COLO668 (cell line): ENCODE data around the gene PNLDC1.
"Not testable (repeated sequence)": the region's sequence is repeated elsewhere in the genome, so short reads cannot be mapped to it uniquely, and the experiment has no call there.

ENCODE experiments used
- DNase-seq: peaks from one replicate; lab custom pipeline; 2025; ENCODE audit not compliant: unreplicated experiment; lab: John Stamatoyannopoulos, UW

Gene PNLDC1

GRCh38 chr6:159844737-159845645 lies 44.9 kb downstream of the PNLDC1 start:
- DNase-seq, result peak; percentile 73

DNA sequence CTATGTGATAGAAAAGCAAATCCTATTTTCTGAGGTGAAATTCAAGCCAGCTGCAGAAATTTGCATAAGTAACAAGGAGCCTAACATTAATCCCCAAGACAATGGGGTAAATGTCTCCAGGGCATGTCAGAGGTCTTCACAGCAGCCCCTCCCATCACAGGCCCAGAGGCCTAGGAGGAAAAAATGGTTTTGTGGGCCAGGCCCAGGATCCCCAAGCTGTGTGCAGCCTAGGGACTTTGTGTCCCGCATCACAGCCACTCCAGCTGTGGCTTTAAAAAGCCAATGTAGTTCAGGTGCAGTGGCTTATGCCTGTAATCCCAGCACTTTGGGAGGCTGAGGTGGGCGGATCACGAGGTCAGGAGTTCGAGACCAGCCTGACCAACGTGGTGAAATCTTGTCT lies 48.5 kb downstream of the PNLDC1 start:
- not testable (repeated sequence) for DNase-seq

DNA sequence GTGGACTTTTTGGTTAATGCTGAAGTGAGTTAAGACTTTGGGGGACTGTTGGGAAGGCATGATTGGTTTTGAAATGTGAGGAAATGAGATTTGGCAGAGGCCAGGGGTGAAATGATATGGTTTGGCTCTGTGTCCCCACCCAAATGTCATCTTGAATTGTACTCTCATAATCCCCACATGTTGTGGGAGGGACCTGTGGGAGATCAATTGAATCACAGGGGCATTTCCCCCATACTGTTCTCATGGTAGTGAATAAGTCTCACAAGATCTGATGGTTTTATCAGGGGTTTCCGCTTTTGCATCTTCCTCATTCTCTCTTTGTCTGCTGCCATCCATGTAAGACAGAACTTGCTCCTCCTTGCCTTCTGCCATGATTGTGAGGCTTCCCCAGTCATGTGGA lies 49.8 kb downstream of the PNLDC1 start:
- not testable (repeated sequence) for DNase-seq

GRCh38 chr6:159852877-159853276 lies 52.8 kb downstream of the PNLDC1 start:
- DNase-seq, result no peak

- DNase-seq, result no peak
Measured at GRCh38 chr6:159853754-159854153, 53.7 kb downstream of the PNLDC1 start.

- no peak for DNase-seq
Measured at GRCh38 chr6:159854959-159855358, 54.9 kb downstream of the PNLDC1 start.

DNA sequence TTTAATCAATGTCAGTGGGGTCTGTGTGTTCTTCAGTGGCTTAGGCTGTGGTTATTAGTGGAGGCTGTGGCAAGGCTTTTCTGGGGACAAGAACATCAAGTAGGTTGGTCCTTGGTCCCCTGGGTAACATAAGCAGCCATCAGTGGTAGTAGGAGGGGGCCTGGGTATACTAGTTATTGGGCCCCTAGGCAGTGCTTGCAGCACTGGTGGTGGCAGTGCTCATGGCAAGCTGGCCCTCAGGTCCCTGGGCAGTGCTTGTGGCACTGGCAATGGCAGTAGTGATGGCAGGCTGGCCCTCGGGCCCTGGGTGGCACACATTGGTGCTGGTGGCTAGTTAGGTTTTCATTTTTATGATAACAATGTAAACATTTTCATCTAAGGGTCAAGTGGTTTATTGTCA lies 58.2 kb downstream of the PNLDC1 start:
- no peak for DNase-seq

DNA sequence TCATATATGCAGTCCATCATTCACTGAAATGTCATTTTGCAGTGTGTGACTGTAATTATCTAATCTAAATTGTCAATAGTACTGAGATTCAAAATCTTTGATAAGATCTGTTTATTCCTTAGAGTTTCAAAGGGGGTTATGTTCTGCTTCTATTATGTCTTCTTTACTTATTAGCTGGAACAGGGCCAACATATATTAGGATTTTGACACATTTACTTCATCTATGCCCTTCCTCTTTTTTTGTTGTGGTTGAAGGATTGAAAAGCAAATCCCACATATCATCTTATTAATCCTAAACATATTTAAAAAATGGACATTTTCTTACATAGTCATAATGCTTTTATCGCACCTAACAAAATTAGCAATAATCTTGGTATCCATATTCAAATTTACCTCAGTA lies 60.4 kb downstream of the PNLDC1 start:
- DNase-seq, result no peak

DNA sequence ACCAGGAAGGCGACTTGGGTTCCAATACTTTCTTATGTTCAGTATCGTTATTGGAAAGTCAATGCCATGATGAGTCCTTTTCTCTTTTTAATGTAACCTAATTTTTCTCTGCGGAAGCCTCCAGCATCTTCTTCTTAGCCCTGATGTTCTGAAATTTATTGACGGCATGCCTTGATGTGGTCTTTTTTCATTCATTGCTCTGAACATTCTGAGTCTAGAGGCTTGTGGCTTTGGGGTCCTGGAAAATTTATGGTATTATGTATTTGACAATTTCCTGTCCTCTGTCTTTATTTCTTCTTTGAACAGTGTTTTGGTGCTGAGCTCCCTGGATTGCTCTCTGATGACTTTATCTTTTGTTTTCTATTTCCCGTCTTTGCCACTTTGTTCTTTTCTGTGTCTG lies 62.0 kb downstream of the PNLDC1 start:
- DNase-seq, result no peak

DNA sequence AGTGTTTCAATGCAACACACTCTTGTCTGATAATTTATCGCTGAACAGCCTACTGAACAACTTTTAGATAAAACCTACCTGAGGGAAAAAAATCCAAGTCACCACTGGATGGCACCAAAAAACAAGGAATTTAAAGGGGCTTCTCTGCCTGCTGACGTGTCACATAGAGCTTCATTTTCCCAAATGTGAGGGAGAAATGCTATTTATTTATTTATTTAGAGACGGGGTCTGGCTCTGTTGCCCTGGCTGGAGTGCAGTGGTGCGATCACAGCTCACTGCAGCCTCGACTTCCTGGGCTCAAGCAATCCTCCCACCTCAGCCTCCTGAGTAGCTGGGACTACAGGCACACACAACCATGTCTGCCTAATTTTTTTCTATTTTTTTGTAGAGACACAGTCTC lies 63.3 kb downstream of the PNLDC1 start:
- peak; percentile 33 for DNase-seq

DNA sequence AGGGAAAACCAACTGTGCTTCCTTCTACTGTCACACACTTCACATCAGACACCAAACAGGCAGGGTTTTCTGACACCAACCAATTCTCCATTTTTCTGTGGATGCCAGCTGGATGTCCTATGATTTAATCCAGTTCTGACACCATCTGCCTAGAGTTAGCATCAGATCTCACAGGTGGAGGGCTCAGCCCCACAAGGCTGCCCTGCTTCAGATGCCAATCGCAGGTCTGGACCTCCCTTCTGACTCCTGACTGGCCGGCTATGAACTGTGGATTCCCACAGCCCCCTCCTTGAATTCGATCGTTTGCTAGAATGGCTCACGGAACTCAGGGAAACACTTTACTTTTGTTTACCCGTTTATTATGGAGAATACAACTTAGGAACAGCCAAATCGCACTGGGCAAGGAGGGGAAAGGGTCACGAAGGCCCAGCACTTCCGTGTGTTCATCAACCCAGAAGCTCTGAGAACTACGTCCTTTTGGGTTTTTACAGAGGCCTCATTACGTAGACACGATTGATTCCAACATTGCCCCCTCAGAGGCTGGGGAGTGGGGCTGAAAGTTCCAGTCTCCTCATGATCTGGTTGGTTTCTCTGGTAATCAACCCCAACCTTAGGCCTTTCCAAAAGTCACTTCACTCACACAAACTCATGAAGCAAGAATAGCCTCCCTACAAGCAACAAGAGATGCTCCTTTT lies 65.3 kb downstream of the PNLDC1 start:
- DNase-seq, result no peak

GRCh38 chr6:159866286-159867247 lies 66.5 kb downstream of the PNLDC1 start:
- DNase-seq, result no peak
